GM12864 (cell line): ENCODE measurements around the gene PFKFB3.
A peak's percentile ranks its signal among the peaks of the same experiment; 100 is the strongest.

Experiments
- DNase-seq: peaks from one replicate; pipeline ENCODE4 v3.0.0-alpha.2; 2011; ENCODE audit warnings: low read depth
- H3K4me3 ChIP-seq: 2 replicates; pipeline ENCODE4 v1.5.1; 2011; ENCODE audit warnings: mild to moderate bottlenecking, low read depth, low read length, control low read depth
- TF ChIP-seq, protein P1 (sequence below): IDR thresholded peaks from 2 replicates; pipeline ENCODE4 v1.5.1; 2011; ENCODE audit warnings: low read depth, mild to moderate bottlenecking, moderate library complexity, low read length, control low read depth, inconsistent platforms; ENCODE audit errors: missing control alignments

The PFKFB3 gene

DNA sequence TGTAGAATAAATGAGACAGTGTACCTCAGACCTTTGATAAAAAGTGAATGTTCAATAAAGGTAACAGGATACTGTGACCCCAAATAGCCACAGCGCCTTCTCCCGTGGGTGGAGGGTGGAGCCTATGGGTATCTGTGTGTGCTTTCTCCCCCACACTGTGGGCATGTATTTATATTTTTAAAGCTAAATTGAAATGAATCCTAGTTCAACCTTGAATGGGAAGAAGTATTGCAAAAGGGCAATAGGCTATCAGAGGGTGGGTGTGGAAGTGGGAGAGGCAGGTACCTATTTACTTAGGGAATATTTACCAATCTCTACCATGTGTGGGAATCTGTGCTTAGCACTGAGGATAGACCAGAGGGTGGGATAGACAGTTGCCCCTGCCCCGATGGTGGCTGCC, 68.9 kb downstream of the PFKFB3 start:
- TF ChIP-seq, protein P1, sequence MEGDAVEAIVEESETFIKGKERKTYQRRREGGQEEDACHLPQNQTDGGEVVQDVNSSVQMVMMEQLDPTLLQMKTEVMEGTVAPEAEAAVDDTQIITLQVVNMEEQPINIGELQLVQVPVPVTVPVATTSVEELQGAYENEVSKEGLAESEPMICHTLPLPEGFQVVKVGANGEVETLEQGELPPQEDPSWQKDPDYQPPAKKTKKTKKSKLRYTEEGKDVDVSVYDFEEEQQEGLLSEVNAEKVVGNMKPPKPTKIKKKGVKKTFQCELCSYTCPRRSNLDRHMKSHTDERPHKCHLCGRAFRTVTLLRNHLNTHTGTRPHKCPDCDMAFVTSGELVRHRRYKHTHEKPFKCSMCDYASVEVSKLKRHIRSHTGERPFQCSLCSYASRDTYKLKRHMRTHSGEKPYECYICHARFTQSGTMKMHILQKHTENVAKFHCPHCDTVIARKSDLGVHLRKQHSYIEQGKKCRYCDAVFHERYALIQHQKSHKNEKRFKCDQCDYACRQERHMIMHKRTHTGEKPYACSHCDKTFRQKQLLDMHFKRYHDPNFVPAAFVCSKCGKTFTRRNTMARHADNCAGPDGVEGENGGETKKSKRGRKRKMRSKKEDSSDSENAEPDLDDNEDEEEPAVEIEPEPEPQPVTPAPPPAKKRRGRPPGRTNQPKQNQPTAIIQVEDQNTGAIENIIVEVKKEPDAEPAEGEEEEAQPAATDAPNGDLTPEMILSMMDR, result no peak
- H3K4me3 ChIP-seq, result no peak overlapping the region
- DNase-seq, result no peak

DNA sequence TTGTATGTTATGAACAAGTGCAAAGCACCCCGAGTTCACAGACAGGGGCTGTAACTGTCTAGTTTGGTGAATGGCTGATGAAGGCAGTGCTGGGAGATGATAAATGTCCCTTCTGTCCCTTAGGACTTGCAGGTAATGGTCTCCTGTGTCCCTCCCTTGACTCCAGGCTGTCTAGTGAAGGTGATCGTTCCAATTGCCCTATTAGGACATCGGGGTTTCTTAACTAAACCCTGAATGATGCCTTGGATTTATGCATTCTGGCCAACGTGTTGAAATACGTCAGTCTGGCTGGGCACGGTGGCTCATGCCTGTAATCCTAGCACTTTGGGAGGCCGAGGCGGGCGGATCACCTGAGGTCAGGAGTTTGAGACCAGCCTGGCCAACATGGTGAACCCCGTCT, 69.4 kb downstream of the PFKFB3 start:
- TF ChIP-seq, protein P1, result no peak
- H3K4me3 ChIP-seq, result no peak overlapping the region
- DNase-seq, result no peak

- H3K4me3 ChIP-seq, result no peak overlapping the region
- TF ChIP-seq, protein P1, result no peak
- DNase-seq, result no peak
Measured at GRCh38 chr10:6273351-6273750, 70.6 kb downstream of the PFKFB3 start.

DNA sequence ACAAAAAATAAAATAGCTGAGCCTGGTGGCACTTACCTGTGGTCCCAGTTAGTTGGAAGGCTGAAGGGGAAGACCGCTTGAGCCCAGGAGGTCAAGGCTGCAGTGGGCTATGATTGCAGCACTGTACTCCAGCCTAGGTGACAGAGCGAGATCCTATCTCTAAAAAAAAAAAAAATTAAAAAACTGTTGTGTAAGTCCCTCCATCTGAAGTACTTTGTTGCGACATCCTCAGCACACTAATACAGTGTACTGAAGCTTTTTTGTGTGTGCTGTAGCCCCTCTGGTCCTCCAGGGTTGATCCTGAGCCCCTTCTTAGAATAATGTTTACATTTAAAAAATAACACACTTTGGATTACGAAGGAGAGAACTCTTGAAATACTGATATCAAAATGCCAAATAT, 71.3 kb downstream of the PFKFB3 start:
- DNase-seq, result no peak
- TF ChIP-seq, protein P1, result no peak
- no peak overlapping the region for H3K4me3 ChIP-seq

DNA sequence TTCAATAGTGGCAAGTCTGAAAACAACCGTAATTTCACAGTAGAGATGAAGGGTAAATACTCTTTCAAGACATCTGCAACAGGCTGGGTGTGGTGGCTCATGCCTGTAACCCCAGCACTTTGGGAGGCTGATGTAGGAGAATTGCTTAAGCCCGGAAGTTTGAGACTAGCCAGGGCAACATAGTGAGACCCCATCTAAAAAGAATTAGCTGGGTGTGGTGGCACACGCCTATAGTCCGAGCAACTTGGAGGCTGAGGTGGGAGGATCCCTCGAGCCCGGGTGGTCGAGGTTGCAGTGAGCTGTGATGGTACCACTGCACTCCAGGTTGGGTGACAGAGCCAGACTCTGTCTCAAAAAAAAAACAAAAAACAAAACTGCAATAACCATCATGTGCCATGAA, 71.8 kb downstream of the PFKFB3 start:
- DNase-seq, result no peak
- no peak overlapping the region for H3K4me3 ChIP-seq
- TF ChIP-seq, protein P1, result no peak

DNA sequence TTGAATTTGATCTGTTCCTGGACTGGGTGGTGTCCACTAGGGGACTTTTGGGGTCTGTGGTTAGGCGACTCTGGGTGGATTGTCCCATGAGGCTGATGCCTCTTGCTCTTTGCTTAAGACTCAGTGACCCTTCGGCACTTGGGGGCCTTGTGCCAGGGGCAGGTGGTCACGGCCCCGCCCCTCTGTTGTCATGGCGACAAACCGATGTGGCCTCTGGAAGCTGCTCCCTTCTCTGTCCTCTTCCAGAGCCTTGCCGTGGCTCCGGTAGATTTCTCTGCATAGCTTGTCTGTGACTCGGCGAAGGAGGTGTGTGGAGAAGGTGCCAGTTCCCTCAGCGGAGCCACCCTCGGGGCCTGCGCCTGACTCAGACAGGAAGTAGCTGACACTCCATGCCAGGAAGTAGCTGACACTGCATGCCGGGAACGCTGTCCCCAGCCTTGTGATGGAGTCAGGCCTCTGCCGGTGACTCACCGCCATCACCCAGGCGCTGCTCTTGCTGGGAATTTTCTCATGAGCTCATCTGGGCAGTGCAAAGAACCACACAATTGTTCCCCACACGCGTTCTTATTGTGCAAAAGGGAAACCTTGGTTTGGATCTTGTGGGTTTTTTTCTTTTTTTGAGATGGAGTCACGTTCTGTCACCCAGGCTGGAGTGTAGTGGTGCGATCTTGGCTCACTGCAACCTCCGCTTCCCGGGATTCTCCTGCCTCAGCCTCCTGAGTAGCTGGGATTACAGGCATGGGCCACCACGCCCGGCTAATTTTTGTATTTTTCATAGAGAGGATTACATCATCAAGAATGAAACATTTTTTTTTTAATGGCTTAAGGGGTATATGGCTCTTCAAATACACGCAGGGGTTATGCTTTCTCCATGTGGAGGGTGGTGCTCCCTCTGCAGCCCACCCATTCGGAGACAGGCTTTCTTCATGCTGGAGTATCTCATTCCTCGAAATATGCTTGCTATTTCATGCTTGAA, 72.6 kb downstream of the PFKFB3 start:
- peak; percentile 67 for DNase-seq
- TF ChIP-seq, protein P1, result no peak
- H3K4me3 ChIP-seq, result peak overlapping the region; percentile 49

GRCh38 chr10:6276356-6276755, 73.6 kb downstream of the PFKFB3 start:
- H3K4me3 ChIP-seq, result no peak overlapping the region
- TF ChIP-seq, protein P1, result no peak
- DNase-seq, result no peak
